Activated T-helper 1 cell treated with anti-CD3 and anti-CD28 coated beads, Interleukin-12 subunit alpha, Interleukin-12 subunit beta, Interleukin-2, Interleukin-4 antibody, amounts not matched to agents 30 ng/mL and 10 ng/mL and 1 ng/mL, durations not matched to agents 14 hours and 24 hours and 36 hours (primary cell): ENCODE results near the gene PGA3. TPM values are rescaled to one million over a fixed set of nuclear protein-coding genes. Genes with fewer than 3 reads are reported as not detected.
"Not testable (repeated sequence)": the region's sequence is repeated elsewhere in the genome, so short reads cannot be mapped to it uniquely, and the experiment has no call there.

Experiments
- DNase-seq: peaks from one replicate; pipeline ENCODE4 v3.0.0; 2021; ENCODE audit warnings: low spot score
- H3K27ac Mint-ChIP-seq: one replicate; pipeline ENCODE4 v1.8.0; 2021; ENCODE audit warnings: mild to moderate bottlenecking, mixed read lengths
- H3K27me3 Mint-ChIP-seq: one replicate; pipeline ENCODE4 v1.8.0; 2022; ENCODE audit warnings: mild to moderate bottlenecking, moderate library complexity, mixed read lengths; ENCODE audit not compliant: insufficient read depth
- H3K36me3 Mint-ChIP-seq: one replicate; pipeline ENCODE4 v1.8.0; 2021; ENCODE audit warnings: low read depth, mixed read lengths
- H3K4me1 Mint-ChIP-seq: one replicate; pipeline ENCODE4 v1.8.0; 2021; ENCODE audit warnings: low read depth, mixed read lengths
- H3K4me3 Mint-ChIP-seq: one replicate; pipeline ENCODE4 v1.8.0; 2021; ENCODE audit warnings: mild to moderate bottlenecking, moderate library complexity, mixed read lengths
- H3K9me3 Mint-ChIP-seq: one replicate; pipeline ENCODE4 v1.8.0; 2021; ENCODE audit warnings: mixed read lengths
- intact Hi-C: fragments of 100-400 bp; cut with micrococcal nuclease; formaldehyde crosslinking; loops from one replicate; pipeline ENCODE4 v1.15.1; 2024
- total RNA-seq: library from RNA; stranded (reverse); gene quantifications from 2 replicates; pipeline ENCODE4 v1.2.3, GENCODE V29; 2022

Gene PGA3
- total RNA-seq, 1 donor from 2014 or later = not detected

GRCh38 chr11:61198948-61199523 is 4.3 kb upstream of the PGA3 start:
- Mint-ChIP-seq H3K9me3 (no peaks in the 10 kb centered on the region), H3K4me1 (no peaks in the 10 kb centered on the region), H3K27me3 (peaks cover 22% of the 10 kb centered on the region), H3K4me3 (no peak overlapping the region), H3K27ac (no peak overlapping the region), H3K36me3 (no peaks in the 10 kb centered on the region)
- intact Hi-C loops = no loop called here
- no peak for DNase-seq

- DNase-seq = no peak
- H3K4me3 Mint-ChIP-seq = no peak overlapping the region
Observed at GRCh38 chr11:61201476-61201875, 1.8 kb upstream of the PGA3 start.

GRCh38 chr11:61203873-61204272 is 558 bp downstream of the PGA3 start:
- H3K4me1 Mint-ChIP-seq, H3K9me3 Mint-ChIP-seq, DNase-seq, H3K27ac Mint-ChIP-seq, H3K4me3 Mint-ChIP-seq, intact Hi-C loops, H3K36me3 Mint-ChIP-seq: not testable (repeated sequence)
- peaks cover 14% of the 10 kb centered on the region for H3K27me3 Mint-ChIP-seq

More at GRCh38 chr11:61201476-61201875, 1.8 kb upstream of the PGA3 start:
- Mint-ChIP-seq H3K27ac (no peak overlapping the region), H3K27me3 (peaks cover 16% of the 10 kb centered on the region), H3K9me3 (no peaks in the 10 kb centered on the region), H3K4me1 (no peaks in the 10 kb centered on the region), H3K36me3 (no peaks in the 10 kb centered on the region)
- intact Hi-C loops = no loop called here

- H3K9me3 Mint-ChIP-seq, H3K27ac Mint-ChIP-seq, H3K36me3 Mint-ChIP-seq, DNase-seq, H3K4me3 Mint-ChIP-seq, intact Hi-C loops, H3K4me1 Mint-ChIP-seq: not testable (repeated sequence)
- H3K27me3 Mint-ChIP-seq = peaks cover 14% of the 10 kb centered on the region
Observed at GRCh38 chr11:61204502-61205059, 1.3 kb downstream of the PGA3 start.

GRCh38 chr11:61207636-61208310 is 4.5 kb downstream of the PGA3 start:
- H3K27me3 Mint-ChIP-seq, H3K9me3 Mint-ChIP-seq, DNase-seq, H3K36me3 Mint-ChIP-seq, H3K27ac Mint-ChIP-seq, H3K4me3 Mint-ChIP-seq, H3K4me1 Mint-ChIP-seq, intact Hi-C loops: not testable (repeated sequence)

- intact Hi-C loops, H3K27ac Mint-ChIP-seq, H3K36me3 Mint-ChIP-seq, H3K27me3 Mint-ChIP-seq, DNase-seq, H3K4me1 Mint-ChIP-seq, H3K9me3 Mint-ChIP-seq, H3K4me3 Mint-ChIP-seq: not testable (repeated sequence)
Observed at GRCh38 chr11:61210629-61211028, 7.3 kb downstream of the PGA3 start.

- DNase-seq, intact Hi-C loops, H3K9me3 Mint-ChIP-seq, H3K27me3 Mint-ChIP-seq, H3K4me1 Mint-ChIP-seq, H3K27ac Mint-ChIP-seq, H3K36me3 Mint-ChIP-seq, H3K4me3 Mint-ChIP-seq: not testable (repeated sequence)
Observed at GRCh38 chr11:61211327-61211952, 8.1 kb downstream of the PGA3 start.

GRCh38 chr11:61212202-61212601 is 8.9 kb downstream of the PGA3 start:
- not testable (repeated sequence) for H3K4me1 Mint-ChIP-seq, H3K27ac Mint-ChIP-seq

GRCh38 chr11:61213711-61214324 is 10.5 kb downstream of the PGA3 start:
- H3K4me3 Mint-ChIP-seq, H3K9me3 Mint-ChIP-seq: not testable (repeated sequence)

More at GRCh38 chr11:61212202-61212601, 8.9 kb downstream of the PGA3 start:
- intact Hi-C loops, DNase-seq, H3K27me3 Mint-ChIP-seq, H3K4me3 Mint-ChIP-seq, H3K9me3 Mint-ChIP-seq, H3K36me3 Mint-ChIP-seq: not testable (repeated sequence)

GRCh38 chr11:61218306-61218705 is 15.0 kb downstream of the PGA3 start:
- H3K4me1 Mint-ChIP-seq = not testable (repeated sequence)

More at GRCh38 chr11:61213711-61214324, 10.5 kb downstream of the PGA3 start:
- H3K27me3 Mint-ChIP-seq, H3K27ac Mint-ChIP-seq, H3K4me1 Mint-ChIP-seq, DNase-seq, H3K36me3 Mint-ChIP-seq, intact Hi-C loops: not testable (repeated sequence)

GRCh38 chr11:61219016-61219415 is 15.7 kb downstream of the PGA3 start:
- H3K9me3 Mint-ChIP-seq, H3K36me3 Mint-ChIP-seq, intact Hi-C loops, H3K27ac Mint-ChIP-seq, H3K4me1 Mint-ChIP-seq, DNase-seq, H3K27me3 Mint-ChIP-seq, H3K4me3 Mint-ChIP-seq: not testable (repeated sequence)

More at GRCh38 chr11:61218306-61218705, 15.0 kb downstream of the PGA3 start:
- H3K36me3 Mint-ChIP-seq, intact Hi-C loops, H3K27me3 Mint-ChIP-seq, H3K27ac Mint-ChIP-seq, DNase-seq, H3K9me3 Mint-ChIP-seq, H3K4me3 Mint-ChIP-seq: not testable (repeated sequence)

GRCh38 chr11:61222047-61222446 is 18.7 kb downstream of the PGA3 start, which contains the start of gene PGA4:
PGA4 (plus strand) TSS chr11:61222347; CDS start chr11:61222401, 54 bp downstream.
- DNase-seq, H3K9me3 Mint-ChIP-seq, H3K27me3 Mint-ChIP-seq, intact Hi-C loops, H3K27ac Mint-ChIP-seq, H3K4me1 Mint-ChIP-seq, H3K36me3 Mint-ChIP-seq, H3K4me3 Mint-ChIP-seq: not testable (repeated sequence)

- H3K36me3 Mint-ChIP-seq, DNase-seq, H3K27ac Mint-ChIP-seq, intact Hi-C loops, H3K9me3 Mint-ChIP-seq, H3K4me1 Mint-ChIP-seq, H3K27me3 Mint-ChIP-seq, H3K4me3 Mint-ChIP-seq: not testable (repeated sequence)
Observed at GRCh38 chr11:61222692-61223091, 19.4 kb downstream of the PGA3 start.
